GM23338 (cell line): ENCODE results near the gene SRP54. TPM values are rescaled to one million over a fixed set of nuclear protein-coding genes. Genes with fewer than 3 reads are reported as not detected.

Experiments used
- ATAC-seq: fragments of 200-7000 bp; cut with Tn5 transposase; 3 replicates; pipeline ENCODE4 v1.9.1; 2020
- DNase-seq: peaks from one replicate; pipeline ENCODE4 v3.0.0-alpha.2; 2015; ENCODE audit warnings: low spot score
- H2AFZ ChIP-seq: fragments of 200-600 bp; sonication (generic); 2 replicates; pipeline ENCODE4 v1.8.0; 2016; ENCODE audit warnings: antibody characterized with exemption, mild to moderate bottlenecking, moderate library complexity
- H3F3A ChIP-seq: fragments of 200-600 bp; sonication (generic); replicated peaks from 2 replicates; pipeline ENCODE4 v1.8.0; 2017; ENCODE audit warnings: antibody characterized with exemption, mixed run types, low read depth
- H3K27ac ChIP-seq: fragments of 200-600 bp; sonication (generic); 2 replicates; pipeline ENCODE4 v1.6.1; 2016; ENCODE audit warnings: low read depth
- H3K27me3 ChIP-seq: fragments of 200-600 bp; sonication (generic); 2 replicates; pipeline ENCODE4 v1.8.0; 2016; ENCODE audit warnings: mild to moderate bottlenecking, mixed run types, moderate library complexity; ENCODE audit not compliant: insufficient read depth
- H3K36me3 ChIP-seq: fragments of 200-600 bp; sonication (generic); 2 replicates; pipeline ENCODE4 v1.8.0; 2016; ENCODE audit warnings: mild to moderate bottlenecking; ENCODE audit not compliant: insufficient read depth
- H3K4me1 ChIP-seq: fragments of 200-600 bp; sonication (generic); 2 replicates; pipeline ENCODE4 v1.8.0; 2016; ENCODE audit warnings: mild to moderate bottlenecking, moderate library complexity; ENCODE audit not compliant: insufficient read depth
- H3K4me2 ChIP-seq: fragments of 200-600 bp; sonication (generic); 2 replicates; pipeline ENCODE4 v1.7.1; 2017; ENCODE audit warnings: mixed run types
- H3K4me3 ChIP-seq: fragments of 200-600 bp; sonication (generic); 2 replicates; pipeline ENCODE4 v1.6.1; 2016; ENCODE audit warnings: mixed run types
- H3K79me2 ChIP-seq: fragments of 200-600 bp; sonication (generic); replicated peaks from 2 replicates; pipeline ENCODE4 v1.8.0; 2017; ENCODE audit warnings: mild to moderate bottlenecking; ENCODE audit not compliant: insufficient read depth
- H3K9me2 ChIP-seq: fragments of 200-600 bp; sonication (generic); 2 replicates; pipeline ENCODE4 v1.8.0; 2017; ENCODE audit not compliant: insufficient read depth
- H4K20me1 ChIP-seq: fragments of 200-600 bp; sonication (generic); replicated peaks from 2 replicates; pipeline ENCODE4 v1.8.0; 2017; ENCODE audit warnings: mild to moderate bottlenecking; ENCODE audit not compliant: insufficient read depth
- H3K27ac Mint-ChIP-seq: 2 replicates; pipeline ENCODE4 v1.8.0; 2020; ENCODE audit warnings: inconsistent platforms, mild to moderate bottlenecking, moderate library complexity, mixed read lengths
- H3K27me3 Mint-ChIP-seq: 3 replicates; pipeline ENCODE4 v1.8.0; 2022; ENCODE audit warnings: low read depth, mild to moderate bottlenecking, moderate library complexity, mixed read lengths, inconsistent platforms; ENCODE audit not compliant: insufficient read depth, poor library complexity
- H3K36me3 Mint-ChIP-seq: 3 replicates; pipeline ENCODE4 v1.8.0; 2021; ENCODE audit warnings: low read depth, mild to moderate bottlenecking, inconsistent platforms, moderate library complexity, mixed read lengths
- H3K4me1 Mint-ChIP-seq: 3 replicates; pipeline ENCODE4 v1.8.0; 2020; ENCODE audit warnings: mild to moderate bottlenecking, inconsistent platforms, mixed read lengths
- H3K4me3 Mint-ChIP-seq: 3 replicates; pipeline ENCODE4 v1.8.0; 2021; ENCODE audit warnings: moderate library complexity, mild to moderate bottlenecking, inconsistent platforms, mixed read lengths
- H3K9me3 Mint-ChIP-seq: 3 replicates; pipeline ENCODE4 v1.8.0; 2020; ENCODE audit warnings: moderate library complexity, mild to moderate bottlenecking, inconsistent platforms, mixed read lengths
- CREB1 ChIP-seq: fragments of 250-450 bp; sonication (Bioruptor Pico); IDR thresholded peaks from 2 replicates; pipeline ENCODE4 v1.5.0; 2020; ENCODE audit warnings: low read depth, mild to moderate bottlenecking, moderate library complexity
- CTCF ChIP-seq, 2 experiments: fragments of 200-600 bp in 1 of 2; sonication (generic) in 1 of 2; conservative IDR thresholded peaks; 2 replicates each; pipeline versions ENCODE4 v1.5.1 to v1.6.1; 2016 to 2017; ENCODE audit warnings: antibody characterized with exemption in 2 of 2, low read depth in 2 of 2, mild to moderate bottlenecking in 2 of 2, moderate library complexity in 1 of 2
- EZH2 ChIP-seq: fragments of 200-600 bp; sonication (generic); IDR thresholded peaks from one replicate; pipeline ENCODE4 v1.8.0; 2017; ENCODE audit warnings: antibody characterized with exemption, mild to moderate bottlenecking, low read depth; ENCODE audit not compliant: unreplicated experiment
- EZH2phosphoT487 ChIP-seq: fragments of 200-600 bp; sonication (generic); IDR thresholded peaks from one replicate; pipeline ENCODE4 v1.8.1; 2018; ENCODE audit warnings: antibody characterized with exemption; ENCODE audit not compliant: unreplicated experiment
- JUNB ChIP-seq: IDR thresholded peaks from one replicate; pipeline ENCODE4 v1.6.1; 2016; ENCODE audit warnings: antibody characterized with exemption; ENCODE audit not compliant: unreplicated experiment
- REST ChIP-seq: IDR thresholded peaks from one replicate; pipeline ENCODE4 v1.6.1; 2018; ENCODE audit warnings: antibody characterized with exemption; ENCODE audit not compliant: unreplicated experiment
- STAT1 ChIP-seq: IDR thresholded peaks from one replicate; pipeline ENCODE4 v1.6.1; 2016; ENCODE audit warnings: antibody characterized with exemption; ENCODE audit not compliant: unreplicated experiment
- ZNF114 ChIP-seq: fragments of 250-450 bp; sonication (Bioruptor Pico); IDR thresholded peaks from 2 replicates; pipeline ENCODE4 v1.5.0; 2020; ENCODE audit warnings: mild to moderate bottlenecking, moderate library complexity
- polyA plus RNA-seq: library from polyadenylated mRNA; unstranded; fragments of >200 nt; fragmentation: Nextera tagmentation; extraction: Ambion mirVana; gene quantifications from 2 replicates; pipeline ENCODE4 v1.2.1, GENCODE V29; 2016
- total RNA-seq: library from RNA; depleted of rRNA; stranded (reverse); fragments of >200 nt; shearing (Covaris generic); gene quantifications from 2 replicates; pipeline ENCODE4 v1.2.3, GENCODE V29; 2014

The SRP54 gene
- total and polyA plus RNA-seq, 2 experiments from 2014 or later: 60.4 to 77.5 TPM

DNA sequence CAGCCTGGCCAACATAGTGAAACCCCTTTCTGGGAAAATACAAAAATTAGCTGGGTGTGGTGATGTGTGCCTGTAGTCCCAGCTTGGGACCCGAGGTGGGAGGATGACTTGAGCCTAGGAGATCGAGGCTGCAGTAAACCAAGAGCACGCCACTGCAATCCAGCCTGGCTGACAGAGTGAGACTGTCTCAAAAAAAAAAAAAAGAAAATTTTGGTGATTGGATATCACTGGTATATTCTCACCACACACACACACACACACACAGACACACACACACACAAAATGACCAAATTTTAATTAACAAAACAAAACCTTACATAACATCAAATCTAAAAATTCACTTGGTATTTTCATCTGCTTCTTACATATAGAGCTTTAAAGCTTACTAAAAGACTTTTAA is 59.8 kb downstream of the SRP54 start:
- no peak for DNase-seq
- H3K9me3 Mint-ChIP-seq: peaks cover 13% of the 10 kb centered on the region
- no peak overlapping the region for H3K4me2 ChIP-seq
- peaks cover 7% of the 10 kb centered on the region for H3K4me1 ChIP-seq
- H3K9me2 ChIP-seq: no peaks in the 10 kb centered on the region
- peaks cover 6% of the 10 kb centered on the region for H3K79me2 ChIP-seq
- ATAC-seq: no peak
- no peak overlapping the region for H2AFZ ChIP-seq
- H3F3A ChIP-seq: peaks cover 10% of the 10 kb centered on the region
- H3K27me3 Mint-ChIP-seq: no peaks in the 10 kb centered on the region
- H4K20me1 ChIP-seq: no peaks in the 10 kb centered on the region
- TF ChIP-seq EZH2: no peak
- no peak for TF ChIP-seq JUNB
- no peak for TF ChIP-seq ZNF114 (CRISPR knock-in tag)
- no peak for TF ChIP-seq STAT1
- no peak for TF ChIP-seq CTCF (conservative IDR thresholded peaks at IDR 0.05; ENCODE audit: low read depth in 2 of 2)
- peaks cover 8% of the 10 kb centered on the region for H3K36me3 Mint-ChIP-seq
- no peak overlapping the region for H3K27ac ChIP-seq
- peaks cover 5% of the 10 kb centered on the region for H3K4me1 Mint-ChIP-seq
- H3K27me3 ChIP-seq: no peaks in the 10 kb centered on the region
- H3K36me3 ChIP-seq: no peaks in the 10 kb centered on the region
- H3K4me3 ChIP-seq: no peak overlapping the region
- H3K27ac Mint-ChIP-seq: no peak overlapping the region
- H3K4me3 Mint-ChIP-seq: no peak overlapping the region

- no peaks in the 10 kb centered on the region for H3K36me3 ChIP-seq
- ATAC-seq (no peak), DNase-seq (no peak)
- no peaks in the 10 kb centered on the region for H3K27me3 Mint-ChIP-seq
- TF ChIP-seq REST: no peak
- TF ChIP-seq CTCF (conservative IDR thresholded peaks at IDR 0.05; ENCODE audit: low read depth in 2 of 2): no peak
- no peak for TF ChIP-seq CREB1 (CRISPR knock-in tag)
- no peak for TF ChIP-seq EZH2phosphoT487
- peaks cover 12% of the 10 kb centered on the region for H3K9me3 Mint-ChIP-seq
- H3K4me2 ChIP-seq: no peak overlapping the region
- H3K4me1 Mint-ChIP-seq: peaks cover 9% of the 10 kb centered on the region
- no peak overlapping the region for H3K4me3 Mint-ChIP-seq
- H3K4me1 ChIP-seq: peaks cover 7% of the 10 kb centered on the region
- H3K9me2 ChIP-seq: no peaks in the 10 kb centered on the region
- H4K20me1 ChIP-seq: no peaks in the 10 kb centered on the region
- H3K27ac Mint-ChIP-seq: no peak overlapping the region
- H3K79me2 ChIP-seq: peaks cover 10% of the 10 kb centered on the region
- peaks cover 7% of the 10 kb centered on the region for H3K36me3 Mint-ChIP-seq
- no peak overlapping the region for H2AFZ ChIP-seq
- peaks cover 10% of the 10 kb centered on the region for H3F3A ChIP-seq
- H3K27ac ChIP-seq: no peak overlapping the region
- H3K27me3 ChIP-seq: no peaks in the 10 kb centered on the region
- no peak overlapping the region for H3K4me3 ChIP-seq
These were observed 60.3 kb downstream of the SRP54 start for GRCh38 chr14:35043046-35043445.
